ENCODE results near the gene MEOX1. TPM values are rescaled to one million over a fixed set of nuclear protein-coding genes. Genes with fewer than 3 reads are reported as not detected.
A peak's percentile ranks its signal among the peaks of the same experiment; 100 is the strongest.

Gene MEOX1
- total and polyA plus RNA-seq, 2 of the 4 experiments (the other 2 are of a cell fraction), result 0.48 to 0.72 TPM

DNA sequence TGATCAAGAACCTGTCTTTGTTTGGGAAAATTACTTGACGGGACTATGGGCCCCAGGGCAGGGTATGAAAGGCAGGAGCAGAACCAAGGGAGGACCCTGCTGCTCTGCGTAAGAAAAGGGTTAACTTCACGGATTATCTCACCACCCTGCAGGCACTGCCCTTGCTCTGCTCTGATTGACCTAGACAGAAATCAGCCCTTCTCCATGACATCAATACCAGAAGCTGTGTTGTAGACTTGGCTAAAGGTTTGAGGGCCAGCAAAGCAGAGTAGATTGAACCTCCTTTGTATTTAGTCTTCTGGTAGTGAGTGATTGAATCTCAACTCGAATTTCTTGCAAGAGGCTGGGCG, 62.7 kb downstream of the MEOX1 start:
- POLR2A ChIA-PET (ENCODE audit: unreplicated experiment), result no interaction called here
- TF ChIP-seq FOS (IDR thresholded peaks at IDR 0.05; ENCODE audit: low read depth, low read length) (no peak), POLR2A (IDR thresholded peaks at IDR 0.05; ENCODE audit: low read depth, low read length) (no peak), MXI1 (IDR thresholded peaks at IDR 0.05; ENCODE audit: borderline replicate concordance, low read depth, low read length) (no peak), RCOR1 (IDR thresholded peaks at IDR 0.05; ENCODE audit: insufficient replicate concordance, low read length) (no peak), CEBPB (IDR thresholded peaks at IDR 0.05; ENCODE audit: low read depth, low read length) (no peak), RAD21 (IDR thresholded peaks at IDR 0.05; ENCODE audit: low read length) (no peak), NFE2L2 (IDR thresholded peaks at IDR 0.05; ENCODE audit: low read depth, low read length) (no peak), RFX5 (IDR thresholded peaks at IDR 0.05; ENCODE audit: low read depth, low read length) (no peak)
- TF ChIP-seq, protein P1, sequence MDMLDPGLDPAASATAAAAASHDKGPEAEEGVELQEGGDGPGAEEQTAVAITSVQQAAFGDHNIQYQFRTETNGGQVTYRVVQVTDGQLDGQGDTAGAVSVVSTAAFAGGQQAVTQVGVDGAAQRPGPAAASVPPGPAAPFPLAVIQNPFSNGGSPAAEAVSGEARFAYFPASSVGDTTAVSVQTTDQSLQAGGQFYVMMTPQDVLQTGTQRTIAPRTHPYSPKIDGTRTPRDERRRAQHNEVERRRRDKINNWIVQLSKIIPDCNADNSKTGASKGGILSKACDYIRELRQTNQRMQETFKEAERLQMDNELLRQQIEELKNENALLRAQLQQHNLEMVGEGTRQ (IDR thresholded peaks at IDR 0.05; ENCODE audit: low read depth, low read length), result no peak
- TF ChIP-seq, protein P2, sequence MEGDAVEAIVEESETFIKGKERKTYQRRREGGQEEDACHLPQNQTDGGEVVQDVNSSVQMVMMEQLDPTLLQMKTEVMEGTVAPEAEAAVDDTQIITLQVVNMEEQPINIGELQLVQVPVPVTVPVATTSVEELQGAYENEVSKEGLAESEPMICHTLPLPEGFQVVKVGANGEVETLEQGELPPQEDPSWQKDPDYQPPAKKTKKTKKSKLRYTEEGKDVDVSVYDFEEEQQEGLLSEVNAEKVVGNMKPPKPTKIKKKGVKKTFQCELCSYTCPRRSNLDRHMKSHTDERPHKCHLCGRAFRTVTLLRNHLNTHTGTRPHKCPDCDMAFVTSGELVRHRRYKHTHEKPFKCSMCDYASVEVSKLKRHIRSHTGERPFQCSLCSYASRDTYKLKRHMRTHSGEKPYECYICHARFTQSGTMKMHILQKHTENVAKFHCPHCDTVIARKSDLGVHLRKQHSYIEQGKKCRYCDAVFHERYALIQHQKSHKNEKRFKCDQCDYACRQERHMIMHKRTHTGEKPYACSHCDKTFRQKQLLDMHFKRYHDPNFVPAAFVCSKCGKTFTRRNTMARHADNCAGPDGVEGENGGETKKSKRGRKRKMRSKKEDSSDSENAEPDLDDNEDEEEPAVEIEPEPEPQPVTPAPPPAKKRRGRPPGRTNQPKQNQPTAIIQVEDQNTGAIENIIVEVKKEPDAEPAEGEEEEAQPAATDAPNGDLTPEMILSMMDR (conservative IDR thresholded peaks at IDR 0.05; ENCODE audit: low read depth, low read length), result no peak
- H3K36me3 ChIP-seq (ENCODE audit: control insufficient read depth, insufficient read depth, low read length), result no peaks in the 10 kb centered on the region
- no peak overlapping the region for H3K9ac ChIP-seq (ENCODE audit: low read depth, low read length)
- no peaks in the 10 kb centered on the region; the same call in 1 of the 2 replicates for H3K27me3 ChIP-seq (ENCODE audit: control insufficient read depth, insufficient read depth, low read length)
- H3K4me3 ChIP-seq (ENCODE audit: insufficient read depth, low read depth, low read length), result no peak overlapping the region
- 0 out of 2 replicates have a peak overlapping the region, but pooled peaks have one; percentile 3 for H3K14ac ChIP-seq (replicated peaks; ENCODE audit: low read depth, low read length)
- no peak overlapping the region for H2AFZ ChIP-seq (replicated peaks; ENCODE audit: low read length, poor library complexity)
- peak overlapping the region; percentile 0; the same call in 1 of the 2 replicates for H2BK120ac ChIP-seq (ENCODE audit: low read depth, low read length)
- no peak for ATAC-seq (ENCODE audit: low read depth)
- H3K9me1 ChIP-seq (ENCODE audit: insufficient read depth, low read length), result 0 out of 2 replicates have a peak, but pooled peaks cover 3% of the 10 kb centered on the region
- no peak overlapping the region; a peak in 1 of 4 replicates for H4K8ac ChIP-seq (ENCODE audit: low read depth in 2 of 2, low read length in 2 of 2)
- H3K9me3 ChIP-seq (ENCODE audit: control insufficient read depth, insufficient read depth, low read length), result no peaks in the 10 kb centered on the region
- in situ Hi-C loops (cut with MboI; ENCODE audit: low sequenced_read_pairs), result no loop called here
- no TSS peak for BruUV-seq (replicated peaks)
- WGBS, 2 experiments (ENCODE audit: extremely low coverage in 2 of 2, insufficient read length in 1 of 2), result no CpG with 5 or more reads among the region's 5 CpGs
- H3K4me1 ChIP-seq (ENCODE audit: control insufficient read depth, insufficient read depth, low read length), result peaks cover 7% of the 10 kb centered on the region
- no peaks in the 10 kb centered on the region for H3K79me1 ChIP-seq (ENCODE audit: low read depth in 1 of 2, low read length in 2 of 2)
- intact Hi-C loops (cut with micrococcal nuclease), result no loop called here
- H4K20me1 ChIP-seq (ENCODE audit: insufficient read depth, low read length), result no peaks in the 10 kb centered on the region
- peak overlapping the region; percentile 33; the same call in 1 of the 2 replicates for H4K5ac ChIP-seq (ENCODE audit: low read depth, low read length)
- peak overlapping the region; percentile 77; the same call in 2 of the 3 replicates for H2BK15ac ChIP-seq (ENCODE audit: low read depth, low read length)
- peak overlapping the region; percentile 45; the same call in 1 of the 2 replicates for H3K18ac ChIP-seq (ENCODE audit: low read depth, low read length)
- H2BK5ac ChIP-seq (ENCODE audit: low read depth, low read length, poor library complexity, severe bottlenecking), result no peak overlapping the region
- H2BK20ac ChIP-seq (ENCODE audit: low read depth, low read length), result peak overlapping the region; percentile 0; the same call in 1 of the 2 replicates
- no peak overlapping the region for H2AK9ac ChIP-seq (replicated peaks; ENCODE audit: low read depth, low read length, poor library complexity)
- 0 out of 2 replicates have a peak overlapping the region, but pooled peaks have one; percentile 5 for H4K91ac ChIP-seq (ENCODE audit: insufficient read depth, low read depth, low read length)
- H3K23ac ChIP-seq (ENCODE audit: low read depth, low read length), result no peak overlapping the region
- H3K56ac ChIP-seq (ENCODE audit: extremely low read depth, insufficient read depth, low read length), result no peak overlapping the region
- CTCF ChIA-PET, result no interaction called here
- peak overlapping the region; percentile 51 for H2AK5ac ChIP-seq (ENCODE audit: low read depth, low read length)
- H3K4me2 ChIP-seq (ENCODE audit: low read depth, low read length), result no peak overlapping the region; the same call in 1 of the 2 replicates
- H3K27ac ChIP-seq (ENCODE audit: insufficient read depth, low read length), result no peak overlapping the region
- dilution Hi-C loops (cut with HindIII; ENCODE audit: low sequenced_read_pairs, unreplicated experiment), result no loop called here
- DNase-seq, result no peak
- peak overlapping the region; percentile 0; the same call in 1 of the 2 replicates for H3K4ac ChIP-seq (ENCODE audit: low read depth, low read length)

Measured in IMR-90 (cell line).